Measurements from ENCODE around the gene PPP1R16B.
"Not testable (repeated sequence)": the region's sequence is repeated elsewhere in the genome, so short reads cannot be mapped to it uniquely, and the experiment has no call there.

PPP1R16B gene

DNA sequence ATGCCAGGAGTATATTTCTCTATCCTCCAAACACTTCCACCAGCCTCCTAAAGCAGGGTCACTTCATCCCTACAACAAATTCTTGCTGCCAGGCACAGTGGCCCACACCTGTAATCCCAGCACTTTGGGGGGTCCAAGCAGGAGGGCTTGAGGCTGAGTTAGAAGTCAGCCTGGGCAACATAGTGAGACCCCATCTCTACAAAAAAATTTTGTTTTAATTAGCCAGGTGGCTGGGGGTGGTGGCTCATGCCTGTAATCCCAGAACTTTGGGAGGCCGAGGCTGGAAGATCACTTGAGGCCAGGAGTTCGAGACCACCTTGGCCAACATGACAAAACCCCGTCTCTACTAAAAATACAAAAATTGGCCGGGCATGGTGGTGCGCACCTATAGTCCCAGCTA lies 11.4 kb upstream of the PPP1R16B start:
- not testable (repeated sequence) for DNase-seq

DNA sequence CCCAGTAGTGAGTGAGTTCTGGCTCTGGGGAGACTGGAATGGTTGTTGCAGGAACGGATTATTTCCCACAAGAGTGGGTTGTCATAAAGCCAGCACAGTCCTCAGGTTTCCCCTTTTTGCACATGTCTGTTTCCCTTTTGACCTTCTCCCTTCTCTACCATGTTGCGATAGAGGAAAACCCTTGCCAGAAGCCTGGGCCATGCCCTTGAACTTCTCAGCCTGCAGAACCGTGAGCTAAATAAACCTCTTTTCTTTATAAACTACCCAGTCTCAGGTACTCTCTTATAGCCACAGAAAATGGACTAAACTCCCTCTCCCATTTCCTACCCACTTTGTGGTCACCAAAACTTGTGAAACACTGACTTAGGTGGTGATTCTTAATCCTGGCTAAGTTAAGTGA lies 7.2 kb upstream of the PPP1R16B start:
- no peak for DNase-seq

DNA sequence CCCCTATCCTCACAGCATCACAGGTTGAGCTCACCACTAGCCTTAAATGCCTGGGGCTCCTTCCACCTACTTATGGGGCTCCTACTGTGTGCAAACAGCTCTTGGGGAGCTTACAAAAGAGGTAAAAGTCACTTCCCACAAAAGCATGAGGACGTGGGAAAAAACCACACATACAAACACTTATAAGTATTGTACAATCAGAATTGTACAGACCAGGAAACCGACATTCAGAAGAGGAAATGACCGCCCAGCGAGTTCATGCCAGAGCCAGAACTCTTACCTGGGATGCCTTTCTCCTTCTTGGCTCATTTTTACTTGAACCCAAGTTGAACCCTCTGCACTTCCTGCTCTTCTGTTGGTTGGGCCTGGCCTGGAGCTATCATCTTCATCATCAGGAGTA lies 6.3 kb upstream of the PPP1R16B start:
- no peak for DNase-seq

DNA sequence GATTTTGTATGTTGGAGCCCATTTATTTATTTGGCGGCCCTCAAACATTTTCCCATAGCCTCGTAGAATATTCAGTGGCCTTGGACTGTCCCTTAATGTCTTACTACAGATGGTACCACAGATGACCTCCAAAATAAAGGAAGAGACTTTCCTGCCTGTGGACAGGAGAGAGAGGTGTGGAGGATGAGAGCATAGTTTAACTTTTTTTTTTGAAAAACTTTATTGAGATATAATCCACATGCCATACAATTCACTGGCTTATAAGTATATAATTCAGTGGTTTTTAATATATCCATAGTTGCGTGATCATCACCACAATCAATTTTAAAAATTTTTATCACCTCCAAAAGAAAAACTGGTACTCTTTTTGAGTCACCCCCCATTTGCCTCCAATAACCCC lies 4.6 kb upstream of the PPP1R16B start:
- DNase-seq: no peak

DNA sequence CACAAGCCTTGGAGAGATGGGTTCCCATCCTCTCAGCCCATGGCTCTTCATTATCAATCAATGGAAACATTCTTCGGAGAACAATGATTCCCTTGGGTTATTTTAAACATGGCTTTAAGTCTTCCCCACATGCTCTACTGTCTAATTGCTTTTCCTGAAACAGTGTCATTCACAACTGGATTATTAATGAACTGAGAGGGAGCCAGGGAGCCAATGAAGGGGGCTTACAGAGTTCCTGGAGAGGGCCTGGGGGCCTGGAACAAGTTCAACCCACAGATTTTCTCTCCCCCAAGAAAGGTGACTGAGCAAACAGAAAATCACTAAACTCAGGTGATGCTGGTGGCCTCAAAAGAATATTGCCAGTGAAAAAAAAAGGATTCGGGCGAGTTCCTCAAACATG lies 1.3 kb upstream of the PPP1R16B start:
- DNase-seq: no peak

DNA sequence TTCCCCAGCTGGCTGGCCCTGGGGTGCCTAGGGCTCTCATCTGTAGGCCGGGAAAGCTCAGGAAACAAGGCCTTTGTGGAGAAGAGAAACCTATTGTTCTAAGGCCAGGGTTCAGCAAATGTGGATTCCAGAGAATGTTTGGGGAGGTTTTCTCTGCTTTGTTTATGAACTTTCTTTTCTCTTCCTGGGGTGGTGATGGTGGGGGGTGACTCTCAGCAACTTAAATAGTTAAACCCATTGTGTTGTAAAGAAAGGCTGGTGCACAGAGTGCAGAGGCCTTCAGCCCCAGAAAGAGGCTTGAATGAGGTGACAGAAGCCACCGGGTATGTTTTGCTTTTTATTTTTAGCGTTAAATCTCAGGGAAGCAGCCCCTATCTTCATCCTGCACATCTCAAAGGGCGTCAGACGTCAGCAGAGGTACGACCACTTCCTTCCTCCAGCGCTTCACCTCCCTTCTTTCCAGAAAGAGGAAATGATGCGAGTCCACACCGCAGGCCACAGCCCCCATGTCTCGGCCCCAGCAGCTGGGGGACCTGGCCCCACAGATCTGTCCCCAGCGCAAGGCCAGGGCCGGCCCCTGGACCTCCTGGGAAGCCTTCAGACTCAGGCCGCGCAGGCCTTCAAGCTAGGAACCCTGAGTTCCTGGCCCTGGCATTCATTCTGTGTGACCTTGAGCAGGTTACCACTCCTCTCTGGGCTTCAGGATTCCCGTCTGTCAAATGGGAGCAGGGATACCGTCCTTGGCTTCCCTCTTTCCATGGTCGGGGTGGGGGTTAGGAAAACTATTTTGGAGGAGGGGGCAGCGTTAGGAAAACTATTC lies 605 bp upstream of the PPP1R16B start:
- no peak for DNase-seq

DNA sequence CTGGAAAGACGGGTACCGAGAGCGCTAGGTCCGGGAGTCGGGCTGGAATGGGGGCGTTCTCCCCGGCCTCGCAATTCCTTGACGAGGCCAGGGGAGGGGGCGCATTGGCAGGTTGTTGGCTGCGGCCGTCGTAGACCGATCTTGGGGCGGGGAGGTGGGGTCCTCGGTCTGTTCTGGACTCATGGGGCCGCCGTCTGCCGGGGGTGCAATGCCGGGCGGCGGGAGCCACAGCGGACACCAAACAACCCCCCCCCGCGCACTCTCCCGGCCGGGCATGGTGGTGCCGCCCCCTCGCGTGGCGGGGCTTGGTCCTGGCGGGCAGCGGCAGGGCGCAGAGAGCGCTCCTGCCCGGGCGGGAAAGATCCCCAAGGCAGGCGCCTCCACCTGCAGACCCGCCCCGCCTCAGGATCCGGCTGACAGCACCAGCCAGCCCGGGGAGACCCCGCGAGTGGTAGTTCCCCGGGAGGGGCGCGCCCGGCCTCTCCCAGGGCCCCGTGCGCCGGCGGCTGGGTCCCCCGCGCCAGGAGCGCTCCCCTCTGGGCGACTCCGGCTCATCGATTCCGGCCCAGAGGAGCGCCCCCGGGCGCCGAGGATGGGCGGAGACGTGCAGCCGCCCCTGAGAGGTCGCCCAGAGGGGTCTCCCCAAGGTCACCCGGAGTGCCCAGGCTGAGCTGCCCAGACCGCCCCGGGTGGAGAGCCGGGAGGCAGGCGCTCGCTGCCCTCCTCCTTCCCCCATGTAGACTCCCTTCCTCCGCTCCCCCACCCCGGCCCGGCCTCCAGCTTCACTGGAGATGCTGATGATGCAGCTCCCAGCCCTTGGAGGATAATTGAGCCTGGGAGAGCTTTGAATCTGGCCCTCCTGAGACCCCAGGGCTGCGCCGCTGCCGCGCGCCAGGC lies 709 bp downstream of the PPP1R16B start:
- no peak for DNase-seq

DNA sequence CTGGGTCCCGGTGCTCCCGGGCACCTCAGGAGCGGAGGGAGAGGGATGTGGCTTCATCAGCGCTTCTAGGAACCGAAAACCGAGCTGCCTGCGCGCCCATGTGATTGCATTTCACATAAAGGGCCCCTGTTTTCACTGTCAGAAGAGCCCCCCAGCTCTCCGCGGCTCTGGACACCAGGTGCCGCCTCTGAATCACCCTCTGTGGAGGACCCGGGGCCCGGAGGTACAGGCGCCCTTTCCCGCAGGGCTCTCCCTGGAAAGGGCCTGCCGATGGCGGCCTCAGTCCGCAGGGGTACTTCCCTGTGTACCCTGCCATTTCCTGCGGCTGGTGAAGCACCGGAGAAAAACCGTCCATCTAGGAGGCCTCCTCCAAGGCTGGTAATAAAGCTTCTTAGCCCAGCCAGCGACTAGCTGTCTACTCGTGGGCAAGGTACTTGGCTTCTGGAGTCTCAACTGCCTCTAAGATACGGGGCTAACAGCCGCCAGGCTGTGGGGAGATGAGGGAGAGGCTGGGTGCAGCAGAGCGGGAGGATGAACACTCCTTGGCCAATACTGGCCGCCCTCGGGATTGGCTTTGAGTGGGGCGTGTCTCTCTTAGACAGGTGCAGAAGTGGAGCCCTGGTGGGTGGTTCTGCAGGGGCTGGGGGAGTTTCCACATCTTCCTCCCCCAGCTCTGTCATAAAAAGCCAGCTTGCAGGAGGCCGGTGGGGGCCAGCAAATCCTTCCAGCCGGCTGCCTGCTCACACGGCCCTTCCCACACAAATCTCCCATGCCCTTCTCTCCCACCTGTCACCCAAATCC lies 1.6 kb downstream of the PPP1R16B start:
- peak; percentile 51 for DNase-seq

DNA sequence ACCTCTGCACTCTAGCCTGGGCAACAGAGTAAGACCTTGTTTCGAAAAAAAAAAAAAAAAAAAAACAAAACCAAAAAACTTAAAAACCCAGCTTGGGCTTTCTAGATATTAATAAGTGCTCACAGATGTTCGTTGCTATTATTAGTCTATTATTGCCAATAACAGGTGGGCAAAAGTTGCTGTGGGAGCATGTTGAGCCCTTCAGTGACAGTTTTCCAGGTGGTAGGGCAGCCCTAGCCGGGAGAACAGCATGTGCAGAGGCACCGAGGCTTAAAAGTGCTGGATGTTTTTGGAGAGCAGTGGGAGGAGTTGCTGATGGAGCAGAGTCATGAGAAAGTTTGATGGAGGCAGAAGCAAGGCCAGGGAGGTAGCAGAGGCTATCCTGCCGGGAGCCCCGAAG lies 4.4 kb downstream of the PPP1R16B start:
- no peak for DNase-seq

DNA sequence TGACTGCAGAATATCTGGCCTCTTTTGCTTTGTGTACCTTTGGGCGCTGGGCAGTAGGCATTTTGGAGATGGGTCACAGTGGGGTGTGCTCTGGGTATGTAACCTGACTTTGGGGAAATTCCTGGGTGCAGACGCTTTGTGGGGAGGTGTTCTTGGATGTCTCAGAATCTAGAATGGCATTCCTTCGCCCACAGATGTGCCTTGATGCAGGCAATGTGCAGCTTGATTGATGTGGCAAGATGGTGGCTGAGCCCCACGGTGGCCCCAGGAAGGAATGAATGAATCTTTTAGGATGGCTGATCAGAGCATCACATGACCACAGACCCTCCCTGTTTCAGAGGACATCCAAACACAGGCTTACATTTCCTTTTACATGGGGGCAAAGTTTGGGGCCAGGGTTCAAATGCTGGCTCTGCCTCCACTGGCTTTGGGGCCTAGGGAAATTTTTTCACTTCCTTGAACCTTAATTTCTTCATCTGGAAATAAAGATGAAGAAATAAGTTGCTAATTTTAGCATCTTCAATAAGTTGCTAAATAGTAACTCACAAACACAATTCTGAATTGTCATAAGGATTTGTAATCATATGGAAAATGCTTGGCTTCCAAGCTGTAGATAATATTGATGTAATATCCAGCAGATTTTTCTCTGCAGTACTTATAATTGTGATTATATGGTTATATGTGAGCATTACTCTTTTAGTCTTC lies 5.6 kb downstream of the PPP1R16B start:
- DNase-seq: no peak

DNA sequence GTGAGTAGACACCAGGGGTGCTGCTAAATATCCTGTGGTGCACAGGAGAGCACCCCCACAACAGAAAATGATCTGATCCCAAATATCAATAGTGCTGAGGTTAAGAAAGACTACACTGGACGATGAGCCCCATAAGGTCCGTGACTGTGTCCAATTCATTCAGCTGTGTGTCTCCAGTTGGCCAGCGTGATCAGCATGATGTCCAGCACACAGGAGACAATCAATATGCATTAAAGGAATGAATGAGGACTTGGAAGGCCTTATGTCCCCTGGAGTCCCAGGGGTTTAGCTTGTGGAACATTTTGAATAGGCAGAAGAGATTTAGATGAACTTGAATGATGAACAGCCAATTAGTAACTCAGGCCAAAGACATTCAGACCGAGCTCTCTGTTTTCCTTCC lies 6.3 kb downstream of the PPP1R16B start:
- no peak for DNase-seq

DNA sequence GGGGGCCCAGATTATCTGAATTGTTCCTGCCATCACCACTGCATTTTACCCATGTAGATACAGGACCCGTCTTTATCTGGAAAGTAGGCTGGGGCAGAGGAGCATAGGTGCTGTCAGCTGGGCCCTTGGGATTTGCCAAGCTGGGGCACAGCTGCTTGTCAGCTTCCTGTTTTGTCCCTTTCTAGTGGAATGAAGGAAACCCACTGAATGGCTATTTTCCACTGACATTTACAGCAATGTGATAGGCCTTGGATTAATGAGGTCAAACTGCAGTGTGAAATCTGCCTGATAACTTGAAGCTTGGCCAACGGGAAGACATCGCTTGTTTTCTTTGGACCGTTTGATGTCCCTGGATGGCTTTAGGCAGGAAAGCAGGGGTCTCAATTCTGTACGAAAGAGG lies 6.7 kb downstream of the PPP1R16B start:
- no peak for DNase-seq

DNA sequence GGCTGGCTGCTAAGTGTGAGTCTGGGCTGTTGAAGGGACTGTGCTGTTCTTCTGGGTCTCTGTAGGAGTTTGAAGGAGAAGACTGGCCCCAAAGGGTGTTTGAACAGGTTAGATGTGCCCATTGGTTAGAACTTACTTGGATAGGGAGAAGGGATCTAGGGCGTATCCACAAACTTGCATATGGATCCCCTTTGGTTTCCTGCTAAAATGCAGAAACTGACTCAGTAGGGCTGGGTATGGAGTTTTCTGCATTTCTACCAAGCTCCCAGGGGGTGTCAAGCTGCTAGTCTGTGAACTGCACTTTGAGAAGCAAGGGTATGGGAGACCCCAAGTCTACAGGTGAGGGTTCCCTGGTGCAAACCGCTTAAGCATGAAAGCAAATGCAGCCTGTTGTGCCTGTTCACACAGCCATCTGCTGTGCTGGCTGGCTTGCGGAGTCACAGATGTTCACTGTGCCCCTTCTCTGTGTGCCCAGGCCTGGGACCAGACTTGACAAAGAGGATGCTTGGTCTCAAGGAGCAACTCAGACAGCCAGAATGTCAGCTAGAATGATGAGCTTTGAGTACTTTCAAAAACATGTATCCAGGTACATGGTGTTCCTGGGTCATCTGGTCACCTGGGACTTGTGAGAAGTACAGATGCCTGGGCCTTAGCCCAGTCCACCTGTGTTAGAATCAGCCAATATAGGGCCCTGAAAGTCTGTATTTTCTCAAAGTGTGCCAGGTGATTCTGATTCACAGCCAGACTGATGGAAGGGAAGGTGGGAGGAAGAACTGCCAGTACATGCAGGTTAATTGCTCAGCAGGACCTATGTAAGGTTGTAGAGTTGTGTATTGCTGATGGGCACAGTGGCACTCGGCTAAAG lies 7.4 kb downstream of the PPP1R16B start:
- DNase-seq: no peak

DNA sequence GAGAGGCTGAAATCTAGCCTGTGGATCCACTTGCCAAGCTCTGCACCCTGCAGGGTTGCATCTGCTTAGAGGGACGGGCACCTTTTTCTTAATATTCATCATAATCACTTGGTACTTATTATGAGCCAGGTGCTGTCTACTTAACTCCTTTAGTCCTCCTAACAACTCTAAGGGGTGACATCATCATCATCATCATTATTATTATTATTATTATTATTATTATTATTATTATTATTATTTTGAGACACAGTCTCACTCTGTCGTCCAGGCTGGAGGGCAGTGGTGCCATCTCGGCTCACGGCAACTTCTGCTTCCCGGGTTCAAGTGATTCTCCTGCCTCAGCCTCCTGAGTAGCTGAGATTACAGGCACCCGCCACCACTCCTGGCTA lies 8.1 kb downstream of the PPP1R16B start:
- not testable (repeated sequence) for DNase-seq

DNA sequence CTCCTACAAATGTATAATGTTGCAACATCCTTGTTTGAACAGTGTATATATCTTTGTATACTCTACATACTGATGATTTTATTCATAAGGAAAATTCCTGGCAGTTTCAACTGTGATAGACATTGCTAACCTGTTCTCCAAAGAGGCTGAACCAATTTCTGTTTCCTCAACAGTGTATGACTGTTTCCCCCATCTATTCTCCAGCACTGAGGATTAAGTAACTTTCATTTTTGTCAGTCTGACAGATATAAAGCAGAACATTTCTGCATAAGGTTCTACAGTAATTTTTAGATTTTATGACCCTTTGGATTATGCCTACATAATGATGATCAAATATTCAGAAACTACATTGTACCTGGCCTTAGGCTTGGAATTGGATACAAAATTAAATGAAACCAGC lies 9.9 kb downstream of the PPP1R16B start:
- no peak for DNase-seq

DNA sequence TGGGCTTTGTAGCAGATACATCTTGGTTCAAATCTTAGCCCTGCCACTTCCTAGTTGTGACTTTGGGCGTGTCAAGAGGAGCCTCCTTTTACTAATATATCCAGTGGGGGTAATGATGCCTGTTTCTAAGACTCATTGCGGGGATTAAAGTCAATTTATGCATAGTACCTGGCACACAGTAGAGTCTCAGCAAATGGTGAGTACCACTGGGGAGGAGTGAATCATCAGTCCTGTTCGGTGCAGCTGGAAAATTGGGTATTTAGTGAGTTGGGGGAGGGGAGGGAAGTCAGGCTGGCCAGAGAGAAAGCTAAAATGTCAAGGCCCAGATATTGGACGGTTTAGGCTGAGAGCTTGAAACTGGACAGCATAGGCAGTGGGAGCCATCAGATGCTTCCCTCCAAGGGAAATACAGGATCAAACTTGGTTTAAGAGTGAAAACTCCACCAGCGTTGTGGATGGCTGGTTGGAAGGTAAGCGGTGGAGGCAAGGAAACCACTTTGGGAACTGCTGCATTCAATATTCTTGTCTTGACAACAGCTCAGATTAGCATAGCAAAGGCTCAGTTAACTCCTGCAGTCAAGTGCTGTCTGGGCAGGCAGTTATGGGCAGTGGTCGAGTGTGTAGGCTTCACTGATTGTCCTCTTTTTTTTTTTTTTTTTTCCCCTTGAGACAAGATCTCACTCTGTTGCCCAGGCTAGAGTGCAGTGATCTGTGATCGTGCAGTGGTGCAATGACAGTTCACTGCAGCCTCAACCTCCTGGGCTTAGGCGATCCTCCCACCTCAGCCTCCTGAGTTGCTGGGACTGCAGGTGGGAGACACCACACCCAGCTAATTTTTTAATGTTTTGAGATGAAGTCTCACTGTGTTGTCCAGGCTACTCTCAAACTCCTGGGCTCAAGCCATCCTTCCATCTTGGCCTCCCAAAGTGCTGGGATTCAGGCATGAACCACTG lies 12.9 kb downstream of the PPP1R16B start:
- DNase-seq: no peak

DNA sequence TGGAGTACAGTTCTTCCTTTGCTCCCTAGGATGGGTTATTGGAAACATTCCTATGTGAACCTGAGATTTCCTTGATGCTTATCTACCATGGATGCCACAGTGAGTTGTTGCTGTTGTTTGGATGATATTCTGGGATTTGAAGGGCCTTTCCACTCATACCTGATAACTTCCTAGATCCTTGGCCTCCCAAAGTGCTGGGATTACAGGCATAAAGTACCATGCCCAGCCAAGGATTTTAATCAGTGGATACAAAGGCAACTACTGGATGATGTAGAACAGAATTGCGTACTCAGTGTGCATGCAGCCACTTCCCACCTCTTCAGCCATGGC lies 20.0 kb downstream of the PPP1R16B start:
- DNase-seq: no peak

DNA sequence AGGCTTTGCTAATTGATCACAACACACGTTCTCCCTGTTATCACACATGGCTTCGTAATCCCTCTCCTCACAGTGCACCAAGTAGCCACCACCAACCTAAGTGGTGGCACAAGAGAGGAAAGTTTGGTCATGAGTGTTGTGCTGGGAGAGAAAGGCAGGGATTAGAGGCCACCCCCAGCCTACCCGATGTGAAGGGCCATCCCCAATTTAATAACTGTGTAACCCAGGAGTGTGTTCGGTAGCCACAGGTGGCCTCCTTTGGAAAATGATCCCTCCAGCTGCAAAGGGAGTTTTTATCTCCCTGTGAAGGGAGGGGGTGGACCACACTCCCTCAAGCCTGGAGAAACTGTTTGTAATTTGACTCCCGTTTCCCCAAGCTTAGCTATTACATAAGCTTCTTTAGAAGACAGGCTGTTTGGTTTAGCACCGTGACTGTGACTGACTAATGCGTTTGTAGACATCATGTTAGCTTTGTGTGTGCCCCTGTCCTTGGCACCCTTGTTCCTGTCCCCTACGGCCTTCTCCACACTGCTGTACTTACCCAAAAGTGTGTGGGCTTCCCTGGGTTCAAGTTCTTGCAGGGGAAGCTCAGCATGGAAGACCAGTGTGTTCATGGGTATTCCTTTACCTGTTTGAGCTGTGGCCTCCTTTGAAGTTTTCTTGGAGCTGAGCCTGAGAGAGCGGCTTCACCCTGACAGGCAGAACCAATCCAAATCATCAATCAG lies 20.6 kb downstream of the PPP1R16B start:
- DNase-seq: peak; percentile 97

DNA sequence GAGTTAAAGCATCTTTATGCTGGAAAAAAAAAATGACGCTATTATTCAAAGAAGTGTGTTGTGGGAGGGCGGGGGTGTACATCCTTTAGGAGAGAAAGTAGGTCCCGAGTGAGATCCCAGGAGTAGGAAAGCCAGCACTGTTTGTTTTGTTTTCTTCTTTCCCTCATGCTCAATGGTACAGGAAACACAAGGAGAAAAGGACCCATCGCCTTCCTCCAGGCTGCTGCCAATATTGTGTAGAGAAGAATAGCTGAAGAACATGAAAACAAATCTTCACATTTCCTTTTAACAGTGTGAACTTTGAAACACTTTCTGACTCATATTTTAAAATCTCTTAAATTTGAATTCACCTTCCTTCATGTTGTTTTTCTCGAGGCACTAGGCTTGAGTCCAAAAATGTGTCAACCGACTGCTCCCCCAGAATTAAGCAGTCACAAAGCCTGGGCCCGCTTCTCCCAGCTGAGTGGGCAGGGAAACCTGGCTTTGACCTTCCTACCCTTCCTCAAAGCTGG lies 22.3 kb downstream of the PPP1R16B start:
- no peak for DNase-seq

Measured in NCI-H82 (cell line).